RWPE2 (cell line): ENCODE results near the gene WEE1.

Experiments
- ATAC-seq: fragments of 200-7000 bp; cut with Tn5 transposase; 3 replicates; pipeline ENCODE4 v1.9.1; 2021; ENCODE audit warnings: low read depth
- DNase-seq: peaks from one replicate; pipeline ENCODE4 v3.0.0-alpha.2; 2020; ENCODE audit warnings: low spot score
- H3K27ac ChIP-seq: fragments of 450-650 bp; 2 replicates; pipeline ENCODE4 v1.5.1; 2017; ENCODE audit warnings: mild to moderate bottlenecking; ENCODE audit not compliant: poor library complexity, severe bottlenecking
- H3K27me3 ChIP-seq: fragments of 250-450 bp; sonication (Bioruptor Pico); 2 replicates; pipeline ENCODE4 v1.5.1; 2021; ENCODE audit warnings: mild to moderate bottlenecking, moderate library complexity; ENCODE audit not compliant: insufficient read depth, poor library complexity, severe bottlenecking
- H3K36me3 ChIP-seq: fragments of 250-450 bp; sonication (Bioruptor Pico); 2 replicates; pipeline ENCODE4 v1.5.1; 2020; ENCODE audit warnings: low read depth, mild to moderate bottlenecking, moderate library complexity
- H3K4me1 ChIP-seq: fragments of 250-450 bp; sonication (Bioruptor Pico); 2 replicates; pipeline ENCODE4 v1.5.1; 2021; ENCODE audit warnings: mild to moderate bottlenecking, moderate library complexity; ENCODE audit not compliant: insufficient read depth, poor library complexity, severe bottlenecking
- H3K4me3 ChIP-seq: fragments of 250-450 bp; sonication (Bioruptor Pico); 2 replicates; pipeline ENCODE4 v1.5.1; 2021; ENCODE audit warnings: mild to moderate bottlenecking, moderate library complexity; ENCODE audit not compliant: severe bottlenecking
- H3K9me3 ChIP-seq: fragments of 250-450 bp; sonication (Bioruptor Pico); 2 replicates; pipeline ENCODE4 v1.5.1; 2021; ENCODE audit warnings: mild to moderate bottlenecking, moderate library complexity; ENCODE audit not compliant: severe bottlenecking
- CTCF ChIP-seq: fragments of 450-650 bp; IDR thresholded peaks from one replicate; pipeline ENCODE4 v1.5.1; 2017; ENCODE audit warnings: mild to moderate bottlenecking, moderate library complexity; ENCODE audit not compliant: poor library complexity, severe bottlenecking

Gene WEE1

GRCh38 chr11:9528573-9529333, 44.7 kb upstream of the WEE1 start:
- DNase-seq (no peak), ATAC-seq (no peak)
- Histone ChIP-seq H3K27ac (no peak overlapping the region), H3K4me3 (no peak overlapping the region), H3K4me1 (peaks cover 9% of the 10 kb centered on the region), H3K9me3 (no peaks in the 10 kb centered on the region), H3K27me3 (no peaks in the 10 kb centered on the region), H3K36me3 (peaks cover 21% of the 10 kb centered on the region)
- no peak for TF ChIP-seq CTCF

- peak; percentile 31; the same call in 1 of the 3 replicates for ATAC-seq
- no peak for TF ChIP-seq CTCF
- Histone ChIP-seq H3K36me3 (peaks cover 21% of the 10 kb centered on the region), H3K4me1 (peaks cover 9% of the 10 kb centered on the region), H3K9me3 (no peaks in the 10 kb centered on the region), H3K4me3 (no peak overlapping the region), H3K27ac (no peak overlapping the region), H3K27me3 (no peaks in the 10 kb centered on the region)
- no peak for DNase-seq
These were observed 44.2 kb upstream of the WEE1 start for GRCh38 chr11:9529334-9529650.

GRCh38 chr11:9530020-9530621, 43.3 kb upstream of the WEE1 start:
- Histone ChIP-seq H3K27me3 (no peaks in the 10 kb centered on the region), H3K36me3 (peaks cover 20% of the 10 kb centered on the region), H3K4me3 (no peak overlapping the region), H3K9me3 (no peaks in the 10 kb centered on the region), H3K27ac (no peak overlapping the region), H3K4me1 (peaks cover 9% of the 10 kb centered on the region)
- ATAC-seq: no peak
- DNase-seq: no peak
- no peak for TF ChIP-seq CTCF

GRCh38 chr11:9530901-9531625, 42.4 kb upstream of the WEE1 start:
- H3K9me3 ChIP-seq: no peaks in the 10 kb centered on the region
- no peaks in the 10 kb centered on the region for H3K27me3 ChIP-seq
- no peak overlapping the region for H3K27ac ChIP-seq
- DNase-seq (no peak), ATAC-seq (peak; percentile 34; the same call in 1 of the 3 replicates)
- no peak overlapping the region for H3K4me3 ChIP-seq
- no peak for TF ChIP-seq CTCF
- H3K36me3 ChIP-seq: peaks cover 11% of the 10 kb centered on the region
- peaks cover 9% of the 10 kb centered on the region for H3K4me1 ChIP-seq
